Heart right ventricle (tissue), 16 donors: ENCODE results near the gene C1orf216. TPM values are rescaled to one million over a fixed set of nuclear protein-coding genes. Genes with fewer than 3 reads are reported as not detected.

ENCODE experiments used
- ATAC-seq, 8 donors: fragments of 200-7000 bp; cut with Tn5 transposase; one replicate each; pipeline ENCODE4 v1.9.1; 2020; ENCODE audit warnings: mild to moderate bottlenecking in 8 of 8, moderate library complexity in 8 of 8, moderate number of reproducible peaks in 1 of 8
- DNase-seq, 2 donors: peaks; one replicate each; pipeline ENCODE4 v3.0.0-alpha.2; 2020
- H3K27ac ChIP-seq, 10 donors: fragments of 200-600 bp; sonication (generic) in 2 of 10; one replicate each; pipeline versions ENCODE4 v1.5.0 to v1.8.0; 2020 to 2022; ENCODE audit warnings: mild to moderate bottlenecking in 3 of 10
- H3K27me3 ChIP-seq, 7 donors: fragments of 200-600 bp; one replicate each; pipeline ENCODE4 v1.8.0; 2021 to 2022; ENCODE audit warnings: mild to moderate bottlenecking in 2 of 7
- H3K36me3 ChIP-seq, 9 donors: fragments of 200-600 bp; sonication (generic) in 1 of 9; one replicate each; pipeline versions ENCODE4 v1.5.0 to v1.8.0; 2020 to 2022; ENCODE audit warnings: mild to moderate bottlenecking in 2 of 9
- H3K4me1 ChIP-seq, 9 donors: fragments of 200-600 bp; sonication (generic) in 1 of 9; one replicate each; pipeline versions ENCODE4 v1.5.0 to v1.8.0; 2020 to 2022; ENCODE audit warnings: mild to moderate bottlenecking in 4 of 9
- H3K4me3 ChIP-seq, 10 donors: fragments of 200-600 bp; sonication (generic) in 2 of 10; one replicate each; pipeline versions ENCODE4 v1.5.0 to v1.8.0; 2020 to 2022; ENCODE audit warnings: mild to moderate bottlenecking in 7 of 10, moderate library complexity in 2 of 10
- H3K9me3 ChIP-seq, 11 donors: fragments of 200-600 bp in 10 of 11; sonication (generic) in 2 of 11; one replicate each; pipeline versions ENCODE4 v1.5.0 to v1.8.0; 2013 to 2022; ENCODE audit warnings: mild to moderate bottlenecking in 2 of 11, control low read depth in 1 of 11, moderate library complexity in 1 of 11
- WGBS, 2 donors: extraction: QIAGEN DNeasy Blood & Tissue Kit; methylation state at CpG; one replicate each; pipeline ENCODE4 v1.1.7; 2013; ENCODE audit warnings: inconsistent platforms in 1 of 2; 5-methylcytosine and 5-hydroxymethylcytosine counted together
- intact Hi-C, 10 donors: fragments of 100-400 bp; cut with DNase I; formaldehyde crosslinking; loops; one replicate each; pipeline versions ENCODE4 v1.11.1 to v1.14.2; 2022
- polyA plus RNA-seq, 2 donors: library from polyadenylated mRNA; stranded (reverse); fragments of 200-250 nt; gene quantifications; one replicate each; pipeline ENCODE4 v1.2.3, GENCODE V29; 2013
- total RNA-seq, 10 donors: library from RNA; stranded (reverse); fragmentation: NEBNext Ultra II Directional in 3 of 10; extraction: Animal tissue kit (Norgen Biotek cat#: 25700) in 3 of 10; gene quantifications; one replicate each; pipeline versions ENCODE4 v1.2.1 to v1.2.4, GENCODE V29; 2021 to 2023
- TF ChIP-seq, protein P1 (sequence below), 9 donors: fragments of 200-600 bp; sonication (generic) in 2 of 9; IDR thresholded peaks; one replicate each; pipeline versions ENCODE4 v1.5.0 to v1.8.0; 2021 to 2022; ENCODE audit warnings: antibody characterized with exemption in 9 of 9, mild to moderate bottlenecking in 5 of 9, moderate library complexity in 1 of 9
- donor health status: Arrhythmogenic right ventricular cardiomyopathy.
- donor health status: ischemic (EF 13 %, LVEDD 7.1; RV severe dilation, severe dysfunction).
- donor health status: healthy with polysubstance abuse.
- donor health status: DM: no; HTN: yes; CAD: no.
- donor health status: DM: no; HTN: no; CAD: no.
- donor health status: ischemic (EF 25% LVEDD 6.9; RV normal size, moderate dysfunction).
- donor health status: ischemic (EF 25% LVEDD 5.7; RV mildly dilated, moderate dysfunction).
- donor health status: healthy.
- donor health status: DM: yes; HTN: yes; CAD: no.
- donor health status: Ischemic cardiomyopathy.
- donor health status: ischemic (EF 35%, LVEDD 5.7; RV mildly dilated, moderate dysfunction).
- donor health status: nonischemic (EF 11% LVEDD 7.7; RV severe dilation, severe dysfunction).
- donor health status: DM: yes; HTN: yes; CAD: no.
- donor health status: PGD.
- donor health status: ischemic (EF 29% LVEDD 5.4; RV normal size, mild dysfunction).
- donor health status: nonischemic (EF 23%, LVEDD 6.1; RV moderate dilation, normal function).

Gene C1orf216
- total and polyA plus RNA-seq, 12 donors, result 4.6 to 13.3 (median 9.3) TPM

- DNase-seq (no peak), ATAC-seq (no peak)
- H3K4me3 ChIP-seq, result no peak overlapping the region
- H3K4me1 ChIP-seq, result no peaks in the 10 kb centered on the region
- TF ChIP-seq, protein P1, sequence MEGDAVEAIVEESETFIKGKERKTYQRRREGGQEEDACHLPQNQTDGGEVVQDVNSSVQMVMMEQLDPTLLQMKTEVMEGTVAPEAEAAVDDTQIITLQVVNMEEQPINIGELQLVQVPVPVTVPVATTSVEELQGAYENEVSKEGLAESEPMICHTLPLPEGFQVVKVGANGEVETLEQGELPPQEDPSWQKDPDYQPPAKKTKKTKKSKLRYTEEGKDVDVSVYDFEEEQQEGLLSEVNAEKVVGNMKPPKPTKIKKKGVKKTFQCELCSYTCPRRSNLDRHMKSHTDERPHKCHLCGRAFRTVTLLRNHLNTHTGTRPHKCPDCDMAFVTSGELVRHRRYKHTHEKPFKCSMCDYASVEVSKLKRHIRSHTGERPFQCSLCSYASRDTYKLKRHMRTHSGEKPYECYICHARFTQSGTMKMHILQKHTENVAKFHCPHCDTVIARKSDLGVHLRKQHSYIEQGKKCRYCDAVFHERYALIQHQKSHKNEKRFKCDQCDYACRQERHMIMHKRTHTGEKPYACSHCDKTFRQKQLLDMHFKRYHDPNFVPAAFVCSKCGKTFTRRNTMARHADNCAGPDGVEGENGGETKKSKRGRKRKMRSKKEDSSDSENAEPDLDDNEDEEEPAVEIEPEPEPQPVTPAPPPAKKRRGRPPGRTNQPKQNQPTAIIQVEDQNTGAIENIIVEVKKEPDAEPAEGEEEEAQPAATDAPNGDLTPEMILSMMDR (IDR thresholded peaks at IDR 0.05), result no peak
- no peaks in the 10 kb centered on the region for H3K27me3 ChIP-seq
- no peaks in the 10 kb centered on the region for H3K9me3 ChIP-seq
- 94 to 95% methylated on average over 1 of the region's 1 CpG for WGBS, 2 donors
- no peak overlapping the region for H3K27ac ChIP-seq
- peaks cover 0 to 30% (median 0%) of the 10 kb centered on the region in 9 donors for H3K36me3 ChIP-seq
- intact Hi-C loops, result no loop called here
These were observed 18.4 kb upstream of the C1orf216 start for GRCh38 chr1:35737120-35737519.

- H3K27ac ChIP-seq, result no peak overlapping the region
- no peaks in the 10 kb centered on the region for H3K27me3 ChIP-seq
- 89 to 98% methylated on average over 4 of the region's 4 CpGs for WGBS, 2 donors
- no peaks in the 10 kb centered on the region for H3K9me3 ChIP-seq
- no peaks in the 10 kb centered on the region for H3K4me1 ChIP-seq
- ATAC-seq, result peak in 1 of 8 donors; percentile 14
- H3K4me3 ChIP-seq, result no peak overlapping the region
- H3K36me3 ChIP-seq, result no peaks in the 10 kb centered on the region
- TF ChIP-seq, protein P1 (IDR thresholded peaks at IDR 0.05), result no peak
- intact Hi-C loops, result loop anchor here in 9 of 10 donors (2.0 to 10.0 kb wide), 7 partner anchors 155 to 283 kb away; partner anchors contain the start of gene TFAP2E (in 1 of the 9)
- no peak for DNase-seq
These were observed 8.9 kb upstream of the C1orf216 start for GRCh38 chr1:35727434-35728040.

GRCh38 chr1:35726450-35727433 is 8.1 kb upstream of the C1orf216 start:
- Histone ChIP-seq H3K36me3 (no peaks in the 10 kb centered on the region), H3K4me1 (no peaks in the 10 kb centered on the region), H3K9me3 (no peaks in the 10 kb centered on the region), H3K4me3 (no peak overlapping the region), H3K27ac (no peak overlapping the region), H3K27me3 (no peaks in the 10 kb centered on the region)
- ATAC-seq (peak; percentile 81 to 93 (median 88)), DNase-seq (peak; percentile 22 to 33)
- TF ChIP-seq, protein P1 (IDR thresholded peaks at IDR 0.05), result peak; percentile 81 to 91 (median 88)
- 50% methylated on average over 11 of the region's 11 CpGs for WGBS, 2 donors
- intact Hi-C loops, result loop anchor here in 9 of 10 donors (2.0 to 10.0 kb wide), 7 partner anchors 154 to 282 kb away; partner anchors contain the start of gene TFAP2E (in 1 of the 9)

- H3K36me3 ChIP-seq, result no peaks in the 10 kb centered on the region
- no peak overlapping the region for H3K27ac ChIP-seq
- H3K9me3 ChIP-seq, result no peaks in the 10 kb centered on the region
- H3K27me3 ChIP-seq, result no peaks in the 10 kb centered on the region
- ATAC-seq (no peak), DNase-seq (no peak)
- H3K4me3 ChIP-seq, result no peak overlapping the region
- intact Hi-C loops, result loop anchor here in 7 of 10 donors (2.0 to 10.0 kb wide), 7 partner anchors 153 to 281 kb away; partner anchors contain the start of gene TFAP2E (in 1 of the 7)
- H3K4me1 ChIP-seq, result no peaks in the 10 kb centered on the region
- WGBS, 2 donors, result 85 to 87% methylated on average over 10 of the region's 10 CpGs
- TF ChIP-seq, protein P1 (IDR thresholded peaks at IDR 0.05), result no peak
These were observed 6.9 kb upstream of the C1orf216 start for GRCh38 chr1:35725596-35725995.
